ENCODE measurements around the gene TRIM56. TPM values are rescaled to one million over a fixed set of nuclear protein-coding genes. Genes with fewer than 3 reads are reported as not detected.
A peak's percentile ranks its signal among the peaks of the same experiment; 100 is the strongest.
"Not testable (repeated sequence)": the region's sequence is repeated elsewhere in the genome, so short reads cannot be mapped to it uniquely, and the experiment has no call there.

Gene TRIM56, protein sequence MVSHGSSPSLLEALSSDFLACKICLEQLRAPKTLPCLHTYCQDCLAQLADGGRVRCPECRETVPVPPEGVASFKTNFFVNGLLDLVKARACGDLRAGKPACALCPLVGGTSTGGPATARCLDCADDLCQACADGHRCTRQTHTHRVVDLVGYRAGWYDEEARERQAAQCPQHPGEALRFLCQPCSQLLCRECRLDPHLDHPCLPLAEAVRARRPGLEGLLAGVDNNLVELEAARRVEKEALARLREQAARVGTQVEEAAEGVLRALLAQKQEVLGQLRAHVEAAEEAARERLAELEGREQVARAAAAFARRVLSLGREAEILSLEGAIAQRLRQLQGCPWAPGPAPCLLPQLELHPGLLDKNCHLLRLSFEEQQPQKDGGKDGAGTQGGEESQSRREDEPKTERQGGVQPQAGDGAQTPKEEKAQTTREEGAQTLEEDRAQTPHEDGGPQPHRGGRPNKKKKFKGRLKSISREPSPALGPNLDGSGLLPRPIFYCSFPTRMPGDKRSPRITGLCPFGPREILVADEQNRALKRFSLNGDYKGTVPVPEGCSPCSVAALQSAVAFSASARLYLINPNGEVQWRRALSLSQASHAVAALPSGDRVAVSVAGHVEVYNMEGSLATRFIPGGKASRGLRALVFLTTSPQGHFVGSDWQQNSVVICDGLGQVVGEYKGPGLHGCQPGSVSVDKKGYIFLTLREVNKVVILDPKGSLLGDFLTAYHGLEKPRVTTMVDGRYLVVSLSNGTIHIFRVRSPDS
- total RNA-seq: 11.0 and 16.0 TPM in 2 replicates

- TF ChIP-seq CTCF (IDR thresholded peaks at IDR 0.05; ENCODE audit: insufficient read depth, low read depth, low read length): no peak
- DNase-seq (ENCODE audit: low read depth): peak; percentile 85
- H3K4me3 ChIP-seq (ENCODE audit: low read depth, low read length): peak within 1 kb of the TSS; percentile 82
Measured at GRCh38 chr7:101085162-101085964, at the start of gene TRIM56. Gene TRIM56, plus strand, starts transcription at chr7:101085481. Its CDS starts 1,832 bp downstream, at chr7:101087313.

GRCh38 chr7:101035941-101036340 is 49.3 kb upstream of the TRIM56 start:
- no peak for DNase-seq (ENCODE audit: low read depth)
- TF ChIP-seq CTCF (IDR thresholded peaks at IDR 0.05; ENCODE audit: insufficient read depth, low read depth, low read length): no peak

GRCh38 chr7:101041283-101041682 is 44.0 kb upstream of the TRIM56 start:
- not testable (repeated sequence) for H3K4me3 ChIP-seq (ENCODE audit: low read depth, low read length); DNase-seq (ENCODE audit: low read depth)

More at GRCh38 chr7:101035941-101036340, 49.3 kb upstream of the TRIM56 start:
- H3K4me3 ChIP-seq (ENCODE audit: low read depth, low read length): no peak overlapping the region

GRCh38 chr7:101058355-101058754 is 26.9 kb upstream of the TRIM56 start:
- peak; percentile 74 for DNase-seq (ENCODE audit: low read depth)
- no peak for TF ChIP-seq CTCF (IDR thresholded peaks at IDR 0.05; ENCODE audit: insufficient read depth, low read depth, low read length)
- H3K4me3 ChIP-seq (ENCODE audit: low read depth, low read length): no peak overlapping the region

DNA sequence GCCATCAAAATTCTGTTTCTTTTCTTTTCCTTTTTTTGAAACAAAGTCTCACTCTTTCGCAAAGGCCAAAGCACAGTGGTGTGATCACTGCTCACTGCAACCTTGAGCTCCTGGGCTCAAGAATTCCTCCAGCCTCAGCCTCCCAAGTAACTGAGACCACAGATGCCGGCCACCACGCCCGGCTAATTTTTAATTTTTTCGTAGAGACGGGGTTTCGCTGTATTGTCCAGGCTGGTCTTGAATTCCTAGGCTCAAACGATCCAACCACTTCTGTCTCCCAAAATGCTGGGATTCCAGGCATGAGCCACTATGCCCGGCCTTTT is 25.7 kb upstream of the TRIM56 start:
- no peak for DNase-seq (ENCODE audit: low read depth)
- TF ChIP-seq CTCF (IDR thresholded peaks at IDR 0.05; ENCODE audit: insufficient read depth, low read depth, low read length): no peak
- H3K4me3 ChIP-seq (ENCODE audit: low read depth, low read length): no peak overlapping the region

DNA sequence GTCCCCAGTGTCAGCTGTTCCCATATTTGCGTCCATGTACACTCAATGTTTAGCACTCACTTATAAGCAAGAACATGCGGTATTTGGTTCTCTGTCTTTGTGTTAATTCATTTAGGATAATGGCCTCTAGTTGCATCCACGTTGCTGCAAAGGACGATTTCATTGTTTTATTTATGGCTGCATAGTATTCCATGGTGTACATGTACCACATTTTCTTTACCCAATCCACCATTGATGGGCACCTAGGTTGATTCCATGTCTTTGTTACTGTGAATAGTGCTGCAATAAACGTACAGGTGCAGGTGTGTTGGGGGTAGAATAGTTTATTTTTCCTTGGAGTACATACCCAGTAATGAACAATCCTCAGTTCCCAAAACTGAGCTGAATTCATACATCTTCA is 24.3 kb upstream of the TRIM56 start:
- H3K4me3 ChIP-seq (ENCODE audit: low read depth, low read length): no peak overlapping the region
- no peak for DNase-seq (ENCODE audit: low read depth)
- TF ChIP-seq CTCF (IDR thresholded peaks at IDR 0.05; ENCODE audit: insufficient read depth, low read depth, low read length): no peak

DNA sequence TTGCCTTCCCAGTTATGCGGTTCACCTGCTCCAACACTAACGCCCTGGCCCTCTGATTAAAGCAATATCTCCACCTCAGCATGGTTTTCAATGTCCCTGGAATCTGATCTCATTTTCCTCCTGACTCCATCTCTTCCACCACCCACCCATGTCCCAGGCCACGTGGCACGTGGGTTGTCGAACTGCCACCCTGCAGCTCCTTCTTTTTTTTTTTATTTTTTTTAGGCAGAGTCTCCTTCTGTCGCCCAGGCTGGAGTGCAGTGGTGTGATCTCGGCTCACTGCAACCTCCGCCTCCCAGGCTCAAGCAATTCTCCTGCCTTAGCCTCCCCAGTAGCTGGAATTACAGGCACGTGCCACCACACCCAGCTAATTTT is 21.1 kb upstream of the TRIM56 start:
- H3K4me3 ChIP-seq (ENCODE audit: low read depth, low read length); DNase-seq (ENCODE audit: low read depth): not testable (repeated sequence)

- DNase-seq (ENCODE audit: low read depth): not testable (repeated sequence)
Measured at GRCh38 chr7:101065162-101065561, 20.1 kb upstream of the TRIM56 start.

More at GRCh38 chr7:101065162-101065561, 20.1 kb upstream of the TRIM56 start:
- H3K4me3 ChIP-seq (ENCODE audit: low read depth, low read length): not testable (repeated sequence)

Measured in fibroblast of villous mesenchyme (primary cell).